Mucosa of stomach (tissue), 1 donor: ENCODE measurements around the gene PRM2.

Source experiments
- H3K27me3 ChIP-seq: one replicate; pipeline ENCODE4 v1.7.0; 2013; ENCODE audit warnings: mild to moderate bottlenecking, low read length; ENCODE audit not compliant: control insufficient read depth, insufficient read depth
- H3K36me3 ChIP-seq: one replicate; pipeline ENCODE4 v1.7.0; 2013; ENCODE audit warnings: low read length; ENCODE audit not compliant: control insufficient read depth, insufficient read depth
- H3K4me1 ChIP-seq: one replicate; pipeline ENCODE4 v1.7.0; 2013; ENCODE audit warnings: mild to moderate bottlenecking, low read length; ENCODE audit not compliant: control insufficient read depth, insufficient read depth
- H3K4me3 ChIP-seq: one replicate; pipeline ENCODE4 v1.7.0; 2013; ENCODE audit warnings: low read length
- H3K9ac ChIP-seq: one replicate; pipeline ENCODE4 v1.7.0; 2013; ENCODE audit warnings: mild to moderate bottlenecking, low read length, moderate library complexity
- H3K9me3 ChIP-seq: one replicate; pipeline ENCODE4 v1.7.0; 2013; ENCODE audit warnings: mild to moderate bottlenecking, low read length, moderate library complexity; ENCODE audit not compliant: control insufficient read depth
- donor health status: Pancreatic carcinoma.

Gene PRM2

GRCh38 chr16:11313493-11314308 lies 37.4 kb upstream of the PRM2 start:
- Histone ChIP-seq H3K36me3 (no peaks in the 10 kb centered on the region), H3K4me3 (no peak overlapping the region), H3K4me1 (peaks cover 6% of the 10 kb centered on the region), H3K27me3 (no peaks in the 10 kb centered on the region), H3K9ac (no peak overlapping the region), H3K9me3 (no peaks in the 10 kb centered on the region)

GRCh38 chr16:11312718-11313492 lies 36.6 kb upstream of the PRM2 start:
- H3K4me3 ChIP-seq = no peak overlapping the region
- H3K9me3 ChIP-seq = no peaks in the 10 kb centered on the region
- no peaks in the 10 kb centered on the region for H3K36me3 ChIP-seq
- H3K9ac ChIP-seq = no peak overlapping the region
- H3K4me1 ChIP-seq = peaks cover 6% of the 10 kb centered on the region
- no peaks in the 10 kb centered on the region for H3K27me3 ChIP-seq

- Histone ChIP-seq H3K9me3 (no peaks in the 10 kb centered on the region), H3K4me3 (no peak overlapping the region), H3K4me1 (peaks cover 6% of the 10 kb centered on the region), H3K36me3 (no peaks in the 10 kb centered on the region), H3K9ac (no peak overlapping the region), H3K27me3 (no peaks in the 10 kb centered on the region)
Observed at GRCh38 chr16:11310997-11311561, 34.8 kb upstream of the PRM2 start.

- Histone ChIP-seq H3K27me3 (no peaks in the 10 kb centered on the region), H3K9ac (no peak overlapping the region), H3K9me3 (no peaks in the 10 kb centered on the region), H3K36me3 (no peaks in the 10 kb centered on the region), H3K4me1 (peaks cover 6% of the 10 kb centered on the region), H3K4me3 (no peak overlapping the region)
Observed at GRCh38 chr16:11310634-11310977, 34.3 kb upstream of the PRM2 start.

- Histone ChIP-seq H3K27me3 (no peaks in the 10 kb centered on the region), H3K4me1 (peaks cover 6% of the 10 kb centered on the region), H3K36me3 (no peaks in the 10 kb centered on the region), H3K9ac (no peak overlapping the region), H3K4me3 (no peak overlapping the region), H3K9me3 (no peaks in the 10 kb centered on the region)
Observed at GRCh38 chr16:11309895-11310633, 33.8 kb upstream of the PRM2 start.

GRCh38 chr16:11308493-11309283 lies 32.4 kb upstream of the PRM2 start:
- no peaks in the 10 kb centered on the region for H3K36me3 ChIP-seq

GRCh38 chr16:11307639-11308492 lies 31.6 kb upstream of the PRM2 start:
- no peak overlapping the region for H3K4me3 ChIP-seq
- H3K9ac ChIP-seq = no peak overlapping the region
- H3K4me1 ChIP-seq = peaks cover 10% of the 10 kb centered on the region
- no peaks in the 10 kb centered on the region for H3K36me3 ChIP-seq
- H3K9me3 ChIP-seq = no peaks in the 10 kb centered on the region
- no peaks in the 10 kb centered on the region for H3K27me3 ChIP-seq

More at GRCh38 chr16:11308493-11309283, 32.4 kb upstream of the PRM2 start:
- peaks cover 10% of the 10 kb centered on the region for H3K4me1 ChIP-seq
- H3K9ac ChIP-seq = no peak overlapping the region
- H3K27me3 ChIP-seq = no peaks in the 10 kb centered on the region
- no peaks in the 10 kb centered on the region for H3K9me3 ChIP-seq
- H3K4me3 ChIP-seq = no peak overlapping the region

- Histone ChIP-seq H3K4me3 (no peak overlapping the region), H3K4me1 (peaks cover 6% of the 10 kb centered on the region), H3K27me3 (no peaks in the 10 kb centered on the region), H3K36me3 (no peaks in the 10 kb centered on the region), H3K9me3 (no peaks in the 10 kb centered on the region), H3K9ac (no peak overlapping the region)
Observed at GRCh38 chr16:11306997-11307638, 30.8 kb upstream of the PRM2 start.

- Histone ChIP-seq H3K9ac (no peak overlapping the region), H3K36me3 (no peaks in the 10 kb centered on the region), H3K27me3 (no peaks in the 10 kb centered on the region), H3K4me1 (peaks cover 6% of the 10 kb centered on the region), H3K4me3 (no peak overlapping the region), H3K9me3 (no peaks in the 10 kb centered on the region)
Observed at GRCh38 chr16:11306381-11306780, 30.1 kb upstream of the PRM2 start.

GRCh38 chr16:11303405-11304138 lies 27.3 kb upstream of the PRM2 start:
- Histone ChIP-seq H3K27me3 (no peaks in the 10 kb centered on the region), H3K9me3 (no peaks in the 10 kb centered on the region), H3K36me3 (no peaks in the 10 kb centered on the region), H3K9ac (no peak overlapping the region), H3K4me1 (peaks cover 6% of the 10 kb centered on the region), H3K4me3 (no peak overlapping the region)
